NK-92 (cell line): ENCODE results near the gene TMEM238.
A peak's percentile ranks its signal among the peaks of the same experiment; 100 is the strongest.
"Not testable (repeated sequence)": the region's sequence is repeated elsewhere in the genome, so short reads cannot be mapped to it uniquely, and the experiment has no call there.

Experiments
- DNase-seq: peaks from one replicate; lab custom pipeline; 2025; ENCODE audit not compliant: unreplicated experiment; lab: John Stamatoyannopoulos, UW

Gene TMEM238

DNA sequence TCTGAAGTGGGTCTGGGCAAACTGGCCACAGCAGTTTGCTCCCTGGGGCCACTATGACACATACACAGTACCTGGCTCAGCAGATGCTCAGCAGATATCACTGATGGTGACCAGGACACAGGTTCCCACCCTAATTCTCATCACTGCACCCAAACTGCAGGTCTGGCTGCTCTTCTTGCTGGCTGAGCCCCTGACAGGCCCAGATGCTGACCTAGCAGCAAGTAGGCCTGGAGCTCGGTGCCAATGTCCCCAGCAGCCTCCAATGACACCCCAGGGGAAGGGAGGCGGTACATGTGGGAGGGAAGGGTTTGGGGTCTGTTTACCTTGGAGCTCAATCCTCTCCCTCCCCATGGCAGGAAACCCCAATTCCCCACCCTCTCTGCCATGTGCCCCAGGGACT is 18.4 kb upstream of the TMEM238 start:
- DNase-seq: no peak

DNA sequence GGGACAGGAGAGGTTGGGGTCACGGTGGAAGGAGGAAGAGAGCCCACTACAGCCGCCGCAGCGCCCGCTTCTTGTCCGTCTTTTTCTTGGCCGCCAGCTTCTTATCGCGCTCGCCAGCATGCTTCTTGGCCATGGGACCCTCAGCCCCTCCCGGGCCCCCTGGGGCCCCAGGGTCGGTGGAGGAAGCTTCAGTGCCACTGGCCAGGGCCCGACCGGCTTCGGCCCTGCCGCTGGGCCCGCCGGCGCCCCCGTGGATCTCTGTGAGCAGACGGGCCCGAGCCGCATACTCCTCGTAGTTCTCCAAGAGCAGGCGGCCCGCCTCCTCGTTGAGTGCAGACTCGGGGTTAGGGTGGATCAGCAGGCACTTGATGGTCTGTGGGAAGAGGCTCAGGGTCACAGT is 17.3 kb upstream of the TMEM238 start:
- DNase-seq: not testable (repeated sequence)

DNA sequence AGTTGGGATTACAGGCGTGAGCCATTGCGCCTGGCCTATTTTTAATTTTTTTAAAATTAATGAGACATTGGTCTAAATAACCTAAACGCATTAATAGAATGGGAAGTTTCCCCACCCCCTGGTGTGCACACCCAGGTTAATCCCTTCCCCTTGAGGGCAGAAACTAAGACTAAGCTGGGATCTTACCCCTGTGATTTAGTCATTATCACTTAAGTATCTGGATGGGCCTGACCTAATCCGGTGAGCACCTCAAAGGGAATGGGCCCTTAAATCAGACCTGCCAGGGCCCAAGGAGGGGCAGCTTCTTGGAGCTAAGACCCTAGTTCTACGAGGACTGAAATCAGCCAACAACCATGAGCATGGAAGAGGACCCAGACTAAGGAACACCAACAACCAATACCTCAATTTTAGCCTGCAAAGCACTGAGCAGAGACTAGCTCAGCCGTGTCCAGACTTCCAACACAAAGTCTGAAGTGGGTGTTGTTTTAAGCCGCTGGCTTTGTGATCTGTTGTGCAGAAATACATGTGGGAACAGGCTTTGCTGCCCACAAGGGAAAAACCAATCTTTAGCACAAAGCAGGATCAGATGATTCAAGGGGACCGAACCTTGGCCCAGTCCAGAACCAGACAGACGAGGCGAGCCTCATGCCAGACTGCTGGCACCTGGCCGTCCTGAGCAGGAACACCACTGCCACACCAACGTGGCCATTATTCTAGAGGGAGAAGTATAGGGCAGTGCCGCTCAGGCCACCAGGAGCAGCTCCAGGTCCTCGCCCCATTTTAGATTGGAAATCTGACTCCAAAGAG is 16.4 kb upstream of the TMEM238 start:
- DNase-seq: no peak

DNA sequence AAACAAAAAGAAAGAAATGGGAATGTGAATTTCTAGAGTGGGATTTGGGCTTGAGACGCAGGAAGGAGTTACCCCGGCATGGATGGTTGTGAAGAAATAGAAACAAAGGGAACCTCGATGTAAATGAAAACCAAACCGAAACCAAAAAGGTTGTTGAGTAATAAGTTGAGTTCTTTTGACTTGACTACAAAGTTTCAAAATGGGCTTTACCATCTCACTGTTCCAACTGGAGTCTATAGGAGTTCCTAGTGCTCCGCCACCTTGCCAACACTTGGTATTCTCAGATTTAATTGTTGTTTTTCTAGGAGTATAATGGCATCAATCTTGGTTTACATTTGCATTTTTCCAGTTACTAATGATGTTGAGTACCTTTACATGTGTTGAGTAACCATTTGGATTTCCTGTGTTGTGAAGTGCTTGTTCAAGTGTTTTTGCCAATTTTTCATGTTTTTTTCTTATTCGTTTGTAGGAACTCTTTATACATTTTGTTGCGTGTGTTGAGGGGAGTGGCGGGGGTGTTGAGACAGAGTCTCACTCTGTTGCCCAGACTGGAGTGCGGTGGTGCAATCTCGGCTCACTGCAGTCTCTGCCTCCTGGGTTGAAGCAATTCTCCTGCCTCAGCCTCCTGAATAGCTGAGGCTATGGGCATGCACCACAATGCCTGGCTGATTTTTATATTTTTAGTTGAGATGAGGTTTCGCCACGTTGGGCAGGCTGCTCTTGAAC is 14.3 kb upstream of the TMEM238 start:
- no peak for DNase-seq

DNA sequence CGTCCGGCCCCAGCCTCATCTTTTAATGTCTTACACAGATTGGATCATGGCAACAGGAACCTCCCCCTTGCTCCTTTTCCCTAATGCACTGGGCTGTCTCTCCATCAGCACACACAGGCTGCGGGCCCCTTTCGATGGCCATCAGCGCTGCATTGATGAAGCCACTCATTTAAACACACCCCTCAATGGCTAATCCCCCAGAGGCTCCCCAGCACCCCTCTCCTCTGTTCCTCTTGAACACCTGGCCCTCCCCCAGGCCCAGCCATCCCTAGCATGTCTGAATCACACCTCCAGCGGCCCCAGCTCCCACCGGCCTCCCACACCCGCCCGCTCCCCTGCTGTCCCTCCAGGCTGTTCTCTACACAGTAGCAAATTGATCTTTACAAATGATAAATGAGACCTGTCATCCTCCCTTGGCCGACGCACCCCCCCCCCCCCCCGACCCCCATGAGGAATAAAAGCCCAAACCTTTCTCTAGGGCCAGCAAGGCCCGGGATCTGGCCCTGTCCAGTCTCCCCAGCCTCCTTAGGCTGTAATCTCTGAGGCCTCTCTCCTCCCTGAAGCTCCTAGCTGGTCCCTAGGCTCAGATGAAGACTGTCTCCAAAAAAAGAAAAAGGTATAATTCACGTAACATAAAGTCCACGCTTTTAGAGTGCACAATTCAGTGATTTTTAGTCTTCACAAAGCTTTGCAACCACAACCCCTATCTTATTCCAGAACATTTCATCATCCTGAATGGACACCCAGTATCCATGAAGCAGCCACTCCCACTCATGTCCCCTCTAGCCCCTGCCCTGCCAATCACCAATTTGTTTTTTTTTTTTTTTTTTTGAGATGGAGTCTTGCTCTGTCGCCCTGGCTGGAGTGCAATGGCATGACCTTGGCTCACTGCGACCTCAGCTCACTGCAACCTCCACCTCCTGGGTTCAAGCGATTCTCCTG is 9.0 kb upstream of the TMEM238 start:
- no peak for DNase-seq

DNA sequence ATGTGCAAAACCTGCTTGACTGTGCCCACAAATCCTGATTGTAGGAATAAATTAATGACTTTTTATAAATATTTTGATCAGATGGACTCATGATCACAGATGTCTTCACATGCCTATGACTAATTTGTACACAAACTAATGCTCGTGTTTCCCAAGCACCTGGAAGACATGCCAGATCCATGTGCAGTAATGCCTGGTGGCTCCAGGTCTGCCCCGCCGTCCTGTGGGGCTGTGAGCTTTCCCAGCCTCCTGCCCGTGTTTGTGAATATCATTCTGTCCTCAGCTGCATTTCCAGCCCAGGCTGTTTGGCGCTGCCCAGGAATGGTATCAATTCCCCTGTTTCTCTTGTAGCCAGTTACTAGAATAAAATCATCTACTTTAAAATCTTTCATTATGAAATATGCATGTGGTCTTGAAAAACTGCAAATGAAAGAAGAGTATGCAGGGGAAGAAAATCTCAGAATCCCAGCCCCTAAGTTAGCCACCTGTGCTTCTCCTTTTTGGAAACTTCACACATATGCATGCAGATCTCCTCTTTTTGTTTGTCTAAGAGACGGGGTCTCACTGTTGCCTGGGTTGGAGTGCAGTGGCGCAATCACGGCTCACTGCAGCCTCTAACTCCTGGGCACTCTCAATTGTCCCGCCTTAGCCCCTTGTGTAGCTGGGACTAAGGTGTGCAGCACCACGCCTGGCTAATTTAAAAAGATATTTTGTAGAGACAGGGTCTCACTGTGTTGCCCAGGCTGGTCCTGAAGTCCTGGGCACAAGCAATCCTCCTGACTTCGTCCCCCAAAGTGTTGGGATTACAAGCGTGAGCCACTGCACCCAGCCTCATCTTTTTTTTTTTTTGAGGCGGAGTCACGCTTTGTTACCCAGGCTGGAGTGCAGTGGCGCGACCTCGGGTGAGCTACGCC is 7.9 kb upstream of the TMEM238 start:
- no peak for DNase-seq

DNA sequence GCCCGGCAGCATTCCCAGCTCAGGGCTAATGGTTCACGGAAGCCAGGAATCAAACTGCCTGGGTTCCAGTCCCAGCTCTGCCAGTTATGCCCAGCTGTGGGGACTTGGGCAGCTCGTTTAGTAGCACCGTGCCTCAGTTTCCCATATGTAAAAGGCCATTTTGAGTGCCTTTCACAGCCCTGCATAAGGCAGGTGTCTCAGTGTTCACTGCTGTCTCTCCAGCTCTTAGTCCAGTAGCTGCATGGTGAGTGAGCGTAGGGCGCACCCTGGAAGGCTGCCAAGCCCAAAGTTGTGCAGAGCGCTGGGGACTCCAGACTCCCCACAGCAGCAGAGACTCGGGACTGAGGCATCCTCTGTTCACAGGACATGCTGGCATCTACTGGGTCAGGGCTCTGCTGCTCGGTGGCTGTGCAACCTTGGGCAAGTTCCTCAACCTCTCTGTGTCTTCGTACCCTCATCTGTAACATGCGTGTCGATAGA is 7.1 kb upstream of the TMEM238 start:
- DNase-seq: no peak

DNA sequence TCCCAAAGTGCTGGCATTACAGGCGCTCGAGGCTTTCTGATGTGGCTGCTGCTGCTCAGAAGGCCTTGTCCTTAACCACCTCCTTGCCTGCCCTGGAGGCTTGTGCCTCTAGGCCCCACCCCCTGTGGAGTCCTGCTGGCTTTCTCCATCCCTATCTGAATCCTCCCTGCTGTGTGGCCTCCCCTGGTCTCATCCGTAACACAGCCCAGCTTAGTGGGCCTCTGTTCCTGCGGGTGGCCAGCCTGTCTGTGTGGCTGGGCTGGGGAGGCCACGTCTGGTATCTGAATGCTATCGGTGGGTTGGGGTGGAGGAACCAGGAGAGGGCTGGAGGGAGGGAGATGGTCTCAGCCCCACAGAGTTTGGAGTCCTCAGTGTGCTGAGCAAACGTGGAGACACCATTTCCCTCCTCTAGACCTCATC is 6.4 kb upstream of the TMEM238 start:
- DNase-seq: no peak

DNA sequence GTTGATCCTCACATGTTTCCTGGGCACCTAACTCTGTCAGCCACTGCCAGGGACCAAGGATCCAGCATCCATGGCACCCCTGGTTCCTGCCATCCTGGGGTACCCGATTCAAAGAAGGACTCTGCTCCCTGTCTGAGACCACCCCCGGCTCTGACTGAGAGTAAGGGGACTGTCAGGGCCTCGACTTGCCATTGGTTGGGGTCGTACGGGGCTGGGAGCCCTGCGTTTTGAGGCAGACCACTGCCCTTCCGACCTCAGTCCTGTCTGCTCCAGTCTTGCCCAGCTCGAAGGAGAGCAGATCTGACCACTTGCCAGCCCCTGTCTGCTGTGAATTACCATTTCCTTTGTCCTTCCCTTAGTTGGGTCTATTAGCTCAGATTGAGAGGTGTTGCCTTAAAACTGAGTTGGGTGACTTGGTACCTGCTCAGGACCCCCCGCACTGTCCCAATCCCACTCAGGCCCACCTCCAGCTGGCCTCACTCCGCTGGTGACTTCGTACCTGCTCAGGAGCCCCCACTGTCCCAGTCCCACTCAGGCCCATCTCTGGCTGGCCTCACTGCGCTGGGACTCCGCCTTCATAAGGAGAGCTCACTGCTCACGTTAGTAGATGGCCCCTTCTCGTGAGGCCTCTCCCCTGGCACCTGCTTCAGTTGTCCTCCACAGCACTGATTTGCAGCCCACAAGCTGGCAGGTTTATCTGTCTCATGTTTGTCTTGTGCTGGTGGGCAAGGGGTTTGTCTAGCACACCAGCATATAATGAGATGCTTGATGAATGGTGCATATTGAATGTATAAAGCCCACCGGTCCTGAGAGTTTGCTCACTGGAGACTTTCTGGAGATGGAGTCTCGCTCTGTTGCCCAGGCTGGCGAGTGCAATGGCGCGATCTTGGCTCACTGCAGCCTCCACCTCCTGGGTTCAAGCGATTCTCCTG is 5.6 kb upstream of the TMEM238 start:
- no peak for DNase-seq

DNA sequence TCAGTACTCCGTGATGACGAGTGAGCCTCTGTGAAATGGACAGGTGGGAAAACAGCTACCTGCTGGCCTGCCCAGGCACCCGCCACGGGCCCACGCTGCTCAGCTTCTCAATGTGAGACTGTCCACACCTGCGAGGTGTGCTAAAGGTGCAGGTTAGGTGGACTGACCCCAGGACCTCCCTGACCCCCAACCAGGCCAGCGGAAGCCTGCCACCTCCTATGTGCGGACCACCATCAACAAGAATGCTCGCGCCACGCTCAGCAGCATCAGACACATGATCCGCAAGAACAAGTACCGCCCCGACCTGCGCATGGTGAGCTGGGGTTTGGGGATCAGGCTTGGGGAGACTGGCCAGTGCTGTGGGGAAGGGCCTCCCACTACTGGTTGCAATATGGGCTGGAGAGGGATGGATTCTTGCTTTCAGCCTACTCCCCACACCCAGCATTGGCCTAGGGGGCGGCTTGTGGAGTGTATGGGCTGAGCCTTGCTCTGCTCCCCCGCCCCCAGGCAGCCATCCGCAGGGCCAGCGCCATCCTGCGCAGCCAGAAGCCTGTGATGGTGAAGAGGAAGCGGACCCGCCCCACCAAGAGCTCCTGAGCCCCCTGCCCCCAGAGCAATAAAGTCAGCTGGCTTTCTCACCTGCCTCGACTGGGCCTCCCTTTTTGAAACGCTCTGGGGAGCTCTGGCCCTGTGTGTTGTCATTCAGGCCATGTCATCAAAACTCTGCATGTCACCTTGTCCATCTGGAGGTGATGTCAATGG is 3.8 kb upstream of the TMEM238 start:
- no peak for DNase-seq

DNA sequence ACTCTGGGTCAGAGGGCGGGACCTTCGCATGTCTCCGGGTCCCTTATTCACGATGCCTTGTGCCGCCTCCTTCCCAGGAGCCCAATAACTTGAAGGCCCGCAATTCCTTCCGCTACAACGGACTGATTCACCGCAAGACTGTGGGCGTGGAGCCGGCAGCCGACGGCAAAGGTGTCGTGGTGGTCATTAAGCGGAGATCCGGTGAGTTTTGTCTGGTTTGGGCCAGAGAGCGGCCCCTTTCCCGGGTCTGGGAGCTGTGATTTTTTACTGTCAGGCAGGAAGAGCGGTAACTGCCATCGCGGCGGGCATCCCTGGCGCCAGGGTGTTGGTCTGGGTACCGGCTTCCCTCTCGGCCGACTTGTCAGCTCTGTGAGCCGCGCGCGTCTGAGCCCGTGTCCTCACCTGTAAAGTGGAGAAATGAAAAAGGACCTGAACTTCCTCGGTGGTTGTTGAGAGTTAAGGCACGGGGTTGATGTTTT is 2.4 kb upstream of the TMEM238 start:
- no peak for DNase-seq

DNA sequence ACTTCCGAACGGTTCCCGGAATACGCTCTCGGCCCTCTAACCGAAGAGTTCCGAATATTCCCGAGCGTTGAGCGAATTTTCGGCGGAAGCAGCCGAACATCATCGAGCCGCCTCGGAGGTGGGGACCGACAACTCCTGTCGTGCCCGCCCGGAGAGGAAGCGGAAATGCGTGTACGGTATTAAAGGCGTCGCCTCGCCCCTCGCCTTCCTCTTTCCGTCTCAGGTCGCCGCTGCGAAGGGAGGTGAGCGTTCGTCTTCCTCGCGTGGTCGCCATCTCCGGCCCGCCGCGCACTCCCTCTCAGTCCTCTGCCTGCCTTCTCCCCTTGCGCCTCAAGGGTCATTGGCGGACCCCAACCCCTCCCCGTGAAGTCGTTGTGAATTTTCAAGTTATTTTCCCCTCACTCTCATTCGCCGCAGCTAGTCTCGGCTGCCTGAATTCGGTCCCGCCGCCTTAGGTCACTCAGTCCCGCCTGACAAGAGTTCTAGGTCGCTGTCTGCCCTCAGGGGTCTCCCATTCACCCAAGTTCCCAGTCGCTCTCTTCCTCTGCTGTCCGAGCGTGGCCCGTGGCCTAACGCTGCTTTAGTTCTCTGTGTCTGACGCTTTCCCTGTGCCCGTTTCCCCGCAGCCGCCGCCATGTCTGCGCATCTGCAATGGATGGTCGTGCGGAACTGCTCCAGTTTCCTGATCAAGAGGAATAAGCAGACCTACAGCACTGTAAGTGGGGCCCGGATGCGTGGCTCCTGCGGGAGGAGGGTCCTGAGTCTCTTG is 1.8 kb upstream of the TMEM238 start, which contains the start of gene RPL28:
Gene RPL28 (plus strand): TSS at position 209 of the 769 bp plus-strand sequence. CDS start 426 bp downstream, at position 635.
- DNase-seq: peak; percentile 89

DNA sequence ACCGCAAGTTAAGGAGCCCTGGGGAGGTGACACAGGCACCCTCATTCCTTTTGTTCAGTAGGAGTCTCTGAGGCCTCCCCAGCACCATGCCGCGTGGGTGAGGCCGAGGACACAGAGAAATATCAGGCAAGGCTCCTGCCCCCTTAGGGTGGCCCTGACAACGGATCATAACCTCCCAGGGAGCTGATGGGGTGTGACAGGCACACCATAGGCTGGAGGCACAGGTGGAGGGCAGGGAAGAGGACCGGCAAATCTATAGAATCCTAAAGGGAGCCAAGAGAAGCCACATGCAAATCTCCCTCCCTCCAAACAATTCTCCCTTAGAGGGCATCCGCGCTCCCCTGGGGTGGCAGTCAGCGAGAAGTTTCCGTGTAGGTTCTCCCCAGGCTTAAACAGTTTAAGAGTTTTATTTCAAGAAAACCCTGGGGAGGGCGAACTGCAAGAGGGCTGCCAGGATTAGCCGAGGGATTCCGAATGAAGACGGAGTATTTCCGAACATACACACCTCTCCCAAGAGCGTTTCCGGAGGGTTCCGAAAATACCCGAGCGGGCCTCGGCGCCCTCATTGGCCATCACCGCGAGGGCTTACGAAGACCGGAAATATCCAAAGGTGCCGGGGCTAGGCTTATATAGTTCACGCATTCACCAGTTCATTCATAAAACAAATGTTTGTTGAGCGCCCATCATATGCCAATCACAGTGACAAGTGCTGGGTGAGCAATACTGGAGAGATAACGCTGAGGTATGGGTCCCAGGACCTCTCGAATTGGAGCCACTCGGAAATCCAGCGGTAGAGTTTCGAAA is 1.0 kb upstream of the TMEM238 start:
- peak; percentile 65 for DNase-seq

DNA sequence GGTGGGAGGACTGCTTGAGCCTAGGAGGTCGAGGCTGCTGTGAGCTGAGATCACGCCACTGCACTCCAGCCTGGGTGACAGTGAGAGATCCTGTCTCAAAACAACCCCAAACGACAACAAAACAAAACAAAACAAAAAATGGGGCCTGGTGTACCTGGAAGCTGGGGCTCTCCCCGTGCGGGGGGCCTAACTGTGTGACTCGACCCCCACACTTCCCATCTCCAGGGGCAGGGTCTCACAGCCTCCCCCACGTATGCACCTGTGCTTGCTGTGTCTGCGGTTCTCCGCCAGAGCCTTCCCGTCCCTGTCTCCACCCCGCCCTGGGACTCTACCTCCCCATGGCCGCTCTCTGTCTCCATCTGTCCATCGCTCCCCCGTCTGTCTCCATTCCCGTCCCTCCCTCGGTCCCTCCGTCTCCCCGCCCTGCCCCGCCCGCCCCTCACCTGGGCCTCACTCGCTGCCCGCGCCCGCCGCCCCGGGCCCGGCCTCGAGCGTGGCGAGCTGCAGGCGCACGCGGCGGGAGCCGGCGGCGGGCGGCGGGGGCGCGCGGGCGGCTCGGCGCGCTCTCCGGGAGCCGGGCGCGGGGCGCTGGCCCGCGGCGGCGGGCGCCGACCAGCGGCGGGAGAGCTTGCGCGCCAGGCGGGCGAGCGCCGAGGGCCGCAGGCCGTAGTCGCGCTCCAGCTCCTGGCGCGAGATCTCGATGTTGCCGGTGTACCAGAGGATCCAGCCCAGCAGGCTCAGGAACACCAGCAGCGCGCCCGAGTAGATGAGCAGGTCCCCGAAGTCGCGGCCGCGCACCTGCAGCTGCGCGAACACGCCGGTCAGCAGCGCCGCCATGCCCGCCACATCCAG is 587 bp downstream of the TMEM238 start:
- no peak for DNase-seq

DNA sequence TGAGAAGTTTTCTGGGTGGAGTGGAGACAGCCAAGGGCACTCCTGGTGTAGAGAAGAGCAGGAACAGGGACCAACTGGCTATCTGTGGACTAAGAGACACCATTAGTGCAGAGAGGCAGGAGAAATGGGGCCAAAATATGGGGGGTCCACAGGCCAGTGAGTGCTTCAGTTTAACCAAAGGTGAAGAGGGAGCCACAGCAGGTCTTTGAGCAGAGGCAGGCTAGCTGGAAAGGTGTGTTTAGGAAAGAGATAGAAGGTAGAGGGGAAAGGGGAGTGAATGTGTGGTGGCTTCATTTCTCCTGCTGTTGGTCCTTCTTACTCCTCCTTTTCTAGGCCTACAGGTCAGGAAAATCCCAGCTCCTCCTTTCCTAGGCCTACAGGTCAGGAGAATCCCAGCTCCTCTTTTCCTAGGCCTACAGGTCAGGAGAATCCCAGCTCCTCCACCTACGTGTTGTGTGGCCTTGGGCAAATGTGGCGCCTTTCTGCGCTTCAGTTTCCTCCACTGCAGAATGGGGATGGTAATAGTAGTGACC is 1.5 kb downstream of the TMEM238 start:
- DNase-seq: no peak
